Measurements from ENCODE around the gene FBXL20. TPM values are rescaled to one million over a fixed set of nuclear protein-coding genes. Genes with fewer than 3 reads are reported as not detected.
"Not testable (repeated sequence)": the region's sequence is repeated elsewhere in the genome, so short reads cannot be mapped to it uniquely, and the experiment has no call there.

Gene FBXL20
- total and polyA plus RNA-seq, 3 experiments from 2014 or later = 4.4 to 21.4 (median 20.9) TPM

GRCh38 chr17:39357986-39358385, 43.4 kb downstream of the FBXL20 start:
- CTCF ChIA-PET = no interaction called here
- DNase-seq = no peak

DNA sequence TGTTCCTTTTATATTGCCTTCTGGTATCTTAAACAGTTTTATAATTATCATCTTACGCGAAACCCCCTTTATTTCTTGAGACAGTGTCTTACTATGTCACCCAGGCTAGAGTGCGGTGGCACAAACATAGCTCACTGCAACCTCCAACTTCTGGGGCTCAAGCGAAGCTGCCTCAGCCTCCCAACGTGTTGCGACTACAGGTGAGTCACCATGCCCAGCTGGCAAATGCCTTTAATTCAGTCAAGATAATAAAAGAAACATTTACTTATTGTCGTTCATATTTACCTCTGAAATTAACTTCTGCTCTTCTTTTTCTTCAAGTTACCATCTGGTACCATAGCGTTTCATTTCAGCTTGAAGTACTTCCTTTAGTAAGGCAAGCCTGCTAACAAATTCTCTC, 43.9 kb downstream of the FBXL20 start:
- no peak overlapping the region for H3K27ac ChIP-seq (ENCODE audit: low read depth, low read length)
- H3K27me3 Mint-ChIP-seq = no peaks in the 10 kb centered on the region
- no peak for DNase-seq
- POLR2A ChIA-PET = no interaction called here
- H3K4me3 ChIP-seq (ENCODE audit: low read length) = no peak overlapping the region
- no peaks in the 10 kb centered on the region for H3K36me3 ChIP-seq (ENCODE audit: insufficient read depth, low read length)
- peaks cover 14 to 41% (median 18%) of the 10 kb centered on the region in 3 donors for H3K4me1 Mint-ChIP-seq
- H3K36me3 Mint-ChIP-seq = peaks cover 0 to 7% (median 0%) of the 10 kb centered on the region in 3 donors
- H3K9me3 ChIP-seq (ENCODE audit: low read length) = no peaks in the 10 kb centered on the region
- CTCF ChIA-PET = no interaction called here
- H3K27me3 ChIP-seq (ENCODE audit: insufficient read depth, low read length, poor library complexity, severe bottlenecking) = no peaks in the 10 kb centered on the region
- H3K4me3 Mint-ChIP-seq = no peak overlapping the region
- H3K4me1 ChIP-seq (ENCODE audit: insufficient read depth, low read length) = no peaks in the 10 kb centered on the region
- no peaks in the 10 kb centered on the region for H3K9me3 Mint-ChIP-seq
- H3K27ac Mint-ChIP-seq = peak overlapping the region in 2 of 8 donors; percentile 3 to 8

More at GRCh38 chr17:39357986-39358385, 43.4 kb downstream of the FBXL20 start:
- Mint-ChIP-seq H3K36me3 (peaks cover 0 to 7% (median 0%) of the 10 kb centered on the region in 3 donors), H3K4me3 (no peak overlapping the region), H3K27me3 (no peaks in the 10 kb centered on the region), H3K27ac (no peak overlapping the region), H3K9me3 (no peaks in the 10 kb centered on the region), H3K4me1 (peaks cover 14 to 36% (median 18%) of the 10 kb centered on the region in 3 donors)
- Histone ChIP-seq H3K36me3 (ENCODE audit: insufficient read depth, low read length) (no peaks in the 10 kb centered on the region), H3K4me3 (ENCODE audit: low read length) (no peak overlapping the region), H3K27ac (ENCODE audit: low read depth, low read length) (no peak overlapping the region), H3K9me3 (ENCODE audit: low read length) (no peaks in the 10 kb centered on the region), H3K4me1 (ENCODE audit: insufficient read depth, low read length) (no peaks in the 10 kb centered on the region), H3K27me3 (ENCODE audit: insufficient read depth, low read length, poor library complexity, severe bottlenecking) (no peaks in the 10 kb centered on the region)
- POLR2A ChIA-PET = no interaction called here

GRCh38 chr17:39352986-39353385, 48.4 kb downstream of the FBXL20 start:
- Mint-ChIP-seq H3K4me3 (no peak overlapping the region), H3K4me1 (peaks cover 12 to 39% (median 15%) of the 10 kb centered on the region in 3 donors), H3K27ac (peak overlapping the region in 1 of 8 donors; percentile 58), H3K27me3 (no peaks in the 10 kb centered on the region), H3K9me3 (no peaks in the 10 kb centered on the region), H3K36me3 (peaks cover 0 to 7% (median 2%) of the 10 kb centered on the region in 3 donors)
- POLR2A ChIA-PET = no interaction called here
- no peak for DNase-seq
- Histone ChIP-seq H3K9me3 (ENCODE audit: low read length) (no peaks in the 10 kb centered on the region), H3K27ac (ENCODE audit: low read depth, low read length) (no peak overlapping the region), H3K27me3 (ENCODE audit: insufficient read depth, low read length, poor library complexity, severe bottlenecking) (no peaks in the 10 kb centered on the region), H3K36me3 (ENCODE audit: insufficient read depth, low read length) (no peaks in the 10 kb centered on the region), H3K4me3 (ENCODE audit: low read length) (no peak overlapping the region), H3K4me1 (ENCODE audit: insufficient read depth, low read length) (no peaks in the 10 kb centered on the region)
- CTCF ChIA-PET = interaction anchor here (0.7 kb wide), 1 partner anchor 109 kb away, joined by 3 read pairs; no protein-coding TSS in a partner anchor

DNA sequence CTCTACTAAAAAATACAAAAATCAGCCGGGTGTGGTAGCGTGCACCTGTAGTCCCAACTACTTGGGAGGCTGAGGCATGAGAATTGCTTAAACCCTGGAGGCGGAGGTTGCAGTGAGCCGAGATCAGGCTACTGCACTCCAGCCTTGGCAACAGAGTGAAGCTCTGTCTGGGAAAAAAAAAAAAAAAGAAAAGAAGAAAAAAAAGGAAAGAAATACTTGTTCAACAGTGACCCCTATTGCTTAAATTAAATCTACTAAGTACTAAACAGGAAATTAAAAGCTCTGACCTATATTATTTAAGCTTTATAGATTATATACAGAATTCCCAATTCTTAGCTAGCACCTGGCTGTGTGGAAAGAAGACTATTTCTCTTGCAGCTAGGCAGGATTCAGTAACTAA, 48.9 kb downstream of the FBXL20 start:
- Mint-ChIP-seq H3K36me3 (peaks cover 0 to 6% (median 2%) of the 10 kb centered on the region in 3 donors), H3K27me3 (no peaks in the 10 kb centered on the region), H3K4me3 (no peak overlapping the region), H3K27ac (peak overlapping the region in 2 of 8 donors; percentile 38 to 58), H3K9me3 (no peaks in the 10 kb centered on the region), H3K4me1 (peaks cover 12 to 34% (median 15%) of the 10 kb centered on the region in 3 donors)
- Histone ChIP-seq H3K27ac (ENCODE audit: low read depth, low read length) (no peak overlapping the region), H3K27me3 (ENCODE audit: insufficient read depth, low read length, poor library complexity, severe bottlenecking) (no peaks in the 10 kb centered on the region), H3K4me3 (ENCODE audit: low read length) (no peak overlapping the region), H3K9me3 (ENCODE audit: low read length) (no peaks in the 10 kb centered on the region), H3K4me1 (ENCODE audit: insufficient read depth, low read length) (no peaks in the 10 kb centered on the region), H3K36me3 (ENCODE audit: insufficient read depth, low read length) (no peaks in the 10 kb centered on the region)
- ChIA-PET POLR2A (no interaction called here), CTCF (interaction anchor here (0.7 kb wide), 1 partner anchor 108 kb away, joined by 3 read pairs; no protein-coding TSS in a partner anchor)
- DNase-seq = no peak

DNA sequence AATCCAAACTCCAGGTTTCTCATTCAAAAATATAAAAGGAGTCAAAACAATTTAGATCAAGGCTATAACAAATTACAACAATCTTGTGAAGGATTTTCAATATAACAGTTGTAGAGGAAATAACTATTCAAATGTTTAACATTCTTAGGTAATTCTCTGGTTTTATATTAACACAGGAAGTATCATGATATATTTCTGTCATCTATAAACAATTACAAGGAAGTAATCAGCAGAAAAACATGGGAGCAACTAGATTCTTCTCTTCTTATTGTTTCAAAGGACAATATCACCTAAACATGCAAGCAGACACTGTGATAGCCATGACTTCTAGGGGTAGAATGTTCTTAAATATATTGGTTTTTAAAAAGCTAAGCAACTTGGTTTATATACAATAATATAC, 49.9 kb downstream of the FBXL20 start:
- H3K27me3 ChIP-seq (ENCODE audit: insufficient read depth, low read length, poor library complexity, severe bottlenecking) = no peaks in the 10 kb centered on the region
- CTCF ChIA-PET = no interaction called here
- Mint-ChIP-seq H3K4me1 (peaks cover 12 to 30% (median 13%) of the 10 kb centered on the region in 3 donors), H3K9me3 (no peaks in the 10 kb centered on the region), H3K27me3 (no peaks in the 10 kb centered on the region), H3K4me3 (no peak overlapping the region), H3K36me3 (peaks cover 0 to 2% (median 2%) of the 10 kb centered on the region in 3 donors), H3K27ac (peak overlapping the region in 1 of 8 donors; percentile 26)
- no peaks in the 10 kb centered on the region for H3K36me3 ChIP-seq (ENCODE audit: insufficient read depth, low read length)
- no peak overlapping the region for H3K4me3 ChIP-seq (ENCODE audit: low read length)
- H3K4me1 ChIP-seq (ENCODE audit: insufficient read depth, low read length) = no peaks in the 10 kb centered on the region
- no peak for DNase-seq
- H3K27ac ChIP-seq (ENCODE audit: low read depth, low read length) = no peak overlapping the region
- POLR2A ChIA-PET = no interaction called here
- no peaks in the 10 kb centered on the region for H3K9me3 ChIP-seq (ENCODE audit: low read length)

DNA sequence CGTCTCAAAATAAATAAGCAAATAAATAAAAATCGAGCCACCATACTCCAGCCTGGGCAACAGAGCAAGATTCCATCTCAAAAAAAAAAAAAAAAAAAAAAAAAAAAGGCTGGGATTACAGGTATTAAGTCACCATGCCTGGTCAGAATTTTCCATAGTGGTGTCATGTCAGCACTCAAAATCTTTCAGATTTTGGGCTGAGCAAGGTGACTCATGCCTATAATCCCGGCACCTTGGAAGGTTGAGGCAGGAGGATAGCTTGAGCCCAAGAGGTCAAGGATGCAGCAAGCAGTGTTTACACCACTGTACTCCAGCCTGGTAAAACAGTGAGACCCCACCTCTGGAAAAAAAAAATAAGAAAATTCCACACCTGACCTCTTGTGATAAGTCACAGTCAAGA, 52.2 kb downstream of the FBXL20 start:
- ChIA-PET CTCF (no interaction called here), POLR2A (no interaction called here)
- Histone ChIP-seq H3K4me3 (ENCODE audit: low read length) (no peak overlapping the region), H3K4me1 (ENCODE audit: insufficient read depth, low read length) (no peaks in the 10 kb centered on the region), H3K27ac (ENCODE audit: low read depth, low read length) (no peak overlapping the region), H3K36me3 (ENCODE audit: insufficient read depth, low read length) (no peaks in the 10 kb centered on the region), H3K27me3 (ENCODE audit: insufficient read depth, low read length, poor library complexity, severe bottlenecking) (no peaks in the 10 kb centered on the region), H3K9me3 (ENCODE audit: low read length) (no peaks in the 10 kb centered on the region)
- no peak for DNase-seq
- Mint-ChIP-seq H3K36me3 (peaks cover 4 to 7% (median 6%) of the 10 kb centered on the region in 3 donors), H3K9me3 (no peaks in the 10 kb centered on the region), H3K4me3 (no peak overlapping the region), H3K27me3 (no peaks in the 10 kb centered on the region), H3K27ac (no peak overlapping the region), H3K4me1 (peaks cover 14 to 33% (median 19%) of the 10 kb centered on the region in 3 donors)

DNA sequence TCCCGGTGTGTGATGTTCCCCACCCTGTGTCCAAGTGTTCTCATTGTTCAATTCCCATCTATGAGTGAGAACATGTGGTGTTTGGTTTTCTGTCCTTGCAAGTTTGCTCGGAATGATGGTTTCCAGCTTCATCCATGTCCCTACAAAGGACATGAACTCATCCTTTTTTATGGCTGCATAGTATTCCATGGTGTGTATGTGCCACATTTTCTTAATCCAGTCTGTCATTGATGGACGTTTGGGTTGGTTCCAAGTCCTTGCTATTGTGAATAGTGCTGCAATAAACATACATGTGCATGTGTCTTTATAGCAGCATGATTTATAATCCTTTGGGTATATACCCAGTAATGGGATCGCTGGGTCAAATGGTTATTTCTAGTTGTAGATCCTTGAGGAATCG, 54.6 kb downstream of the FBXL20 start:
- H3K9me3 Mint-ChIP-seq; DNase-seq; H3K4me3 Mint-ChIP-seq; H3K4me1 ChIP-seq (ENCODE audit: insufficient read depth, low read length); H3K27me3 ChIP-seq (ENCODE audit: insufficient read depth, low read length, poor library complexity, severe bottlenecking); POLR2A ChIA-PET; H3K27ac ChIP-seq (ENCODE audit: low read depth, low read length); H3K27me3 Mint-ChIP-seq; CTCF ChIA-PET; H3K36me3 ChIP-seq (ENCODE audit: insufficient read depth, low read length); H3K9me3 ChIP-seq (ENCODE audit: low read length); H3K27ac Mint-ChIP-seq; H3K4me3 ChIP-seq (ENCODE audit: low read length): not testable (repeated sequence)
- peaks cover 12 to 19% (median 18%) of the 10 kb centered on the region in 3 donors for H3K4me1 Mint-ChIP-seq
- H3K36me3 Mint-ChIP-seq = peaks cover 7 to 12% (median 9%) of the 10 kb centered on the region in 3 donors

- H3K27me3 Mint-ChIP-seq = no peaks in the 10 kb centered on the region
- CTCF ChIA-PET = no interaction called here
- H3K9me3 ChIP-seq (ENCODE audit: low read length) = no peaks in the 10 kb centered on the region
Observed at GRCh38 chr17:39341541-39341940, 59.9 kb downstream of the FBXL20 start.

More at GRCh38 chr17:39341541-39341940, 59.9 kb downstream of the FBXL20 start:
- no peak for DNase-seq
- Histone ChIP-seq H3K4me3 (ENCODE audit: low read length) (no peak overlapping the region), H3K27ac (ENCODE audit: low read depth, low read length) (no peak overlapping the region), H3K27me3 (ENCODE audit: insufficient read depth, low read length, poor library complexity, severe bottlenecking) (no peaks in the 10 kb centered on the region), H3K36me3 (ENCODE audit: insufficient read depth, low read length) (peaks cover 6% of the 10 kb centered on the region), H3K4me1 (ENCODE audit: insufficient read depth, low read length) (no peaks in the 10 kb centered on the region)
- POLR2A ChIA-PET = no interaction called here
- Mint-ChIP-seq H3K27ac (no peak overlapping the region), H3K9me3 (no peaks in the 10 kb centered on the region), H3K4me1 (peaks cover 4 to 6% (median 6%) of the 10 kb centered on the region in 3 donors), H3K4me3 (no peak overlapping the region), H3K36me3 (peaks cover 7 to 35% (median 7%) of the 10 kb centered on the region in 3 donors)
